ENCODE results near the gene ELAVL2. TPM values are rescaled to one million over a fixed set of nuclear protein-coding genes. Genes with fewer than 3 reads are reported as not detected.

Gene ELAVL2
- total RNA-seq, 1 experiment from 2014 or later: 0.18 TPM

GRCh38 chr9:23721466-23721865 lies 104.6 kb downstream of the ELAVL2 start:
- no peaks in the 10 kb centered on the region for H3K4me1 ChIP-seq
- Mint-ChIP-seq H3K4me3 (ENCODE audit: unreplicated experiment) (no peak overlapping the region), H3K36me3 (ENCODE audit: insufficient read depth, unreplicated experiment) (no peaks in the 10 kb centered on the region), H3K4me1 (ENCODE audit: low read depth, unreplicated experiment) (no peaks in the 10 kb centered on the region), H3K9me3 (ENCODE audit: unreplicated experiment) (no peaks in the 10 kb centered on the region), H3K27me3 (ENCODE audit: insufficient read depth, unreplicated experiment) (peaks cover 2% of the 10 kb centered on the region), H3K27ac (ENCODE audit: unreplicated experiment) (no peak overlapping the region)
- intact Hi-C loops (cut with micrococcal nuclease; ENCODE audit: unreplicated experiment): no loop called here
- ChIA-PET POLR2A (no interaction called here), CTCF (no interaction called here)
- DNase-seq: no peak
- no peaks in the 10 kb centered on the region for H3K27me3 ChIP-seq (replicated peaks; ENCODE audit: control insufficient read depth, insufficient read depth, low read length)
- TF ChIP-seq, protein P1, sequence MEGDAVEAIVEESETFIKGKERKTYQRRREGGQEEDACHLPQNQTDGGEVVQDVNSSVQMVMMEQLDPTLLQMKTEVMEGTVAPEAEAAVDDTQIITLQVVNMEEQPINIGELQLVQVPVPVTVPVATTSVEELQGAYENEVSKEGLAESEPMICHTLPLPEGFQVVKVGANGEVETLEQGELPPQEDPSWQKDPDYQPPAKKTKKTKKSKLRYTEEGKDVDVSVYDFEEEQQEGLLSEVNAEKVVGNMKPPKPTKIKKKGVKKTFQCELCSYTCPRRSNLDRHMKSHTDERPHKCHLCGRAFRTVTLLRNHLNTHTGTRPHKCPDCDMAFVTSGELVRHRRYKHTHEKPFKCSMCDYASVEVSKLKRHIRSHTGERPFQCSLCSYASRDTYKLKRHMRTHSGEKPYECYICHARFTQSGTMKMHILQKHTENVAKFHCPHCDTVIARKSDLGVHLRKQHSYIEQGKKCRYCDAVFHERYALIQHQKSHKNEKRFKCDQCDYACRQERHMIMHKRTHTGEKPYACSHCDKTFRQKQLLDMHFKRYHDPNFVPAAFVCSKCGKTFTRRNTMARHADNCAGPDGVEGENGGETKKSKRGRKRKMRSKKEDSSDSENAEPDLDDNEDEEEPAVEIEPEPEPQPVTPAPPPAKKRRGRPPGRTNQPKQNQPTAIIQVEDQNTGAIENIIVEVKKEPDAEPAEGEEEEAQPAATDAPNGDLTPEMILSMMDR (IDR thresholded peaks at IDR 0.05; ENCODE audit: insufficient read depth in 1 of 2, low read depth in 1 of 2, low read length in 1 of 2, severe bottlenecking in 1 of 2, unreplicated experiment in 1 of 2): no peak
- H3K9me3 ChIP-seq: no peaks in the 10 kb centered on the region
- no peaks in the 10 kb centered on the region for H3K36me3 ChIP-seq (ENCODE audit: control insufficient read depth, insufficient read depth, low read length)
- H3K4me3 ChIP-seq (ENCODE audit: low read depth, low read length): no peak overlapping the region
- no TSS peak for BruUV-seq (replicated peaks)

GRCh38 chr9:23717505-23717904 lies 108.5 kb downstream of the ELAVL2 start:
- peaks cover 2% of the 10 kb centered on the region for H3K27me3 Mint-ChIP-seq (ENCODE audit: insufficient read depth, unreplicated experiment)
- H3K27ac Mint-ChIP-seq (ENCODE audit: unreplicated experiment): no peak overlapping the region
- Histone ChIP-seq H3K9me3 (no peaks in the 10 kb centered on the region), H3K4me3 (ENCODE audit: low read depth, low read length) (no peak overlapping the region), H3K4me1 (no peaks in the 10 kb centered on the region), H3K27me3 (replicated peaks; ENCODE audit: control insufficient read depth, insufficient read depth, low read length) (no peaks in the 10 kb centered on the region), H3K36me3 (ENCODE audit: control insufficient read depth, insufficient read depth, low read length) (no peaks in the 10 kb centered on the region)
- TF ChIP-seq, protein P1 (IDR thresholded peaks at IDR 0.05; ENCODE audit: insufficient read depth in 1 of 2, low read depth in 1 of 2, low read length in 1 of 2, severe bottlenecking in 1 of 2, unreplicated experiment in 1 of 2): no peak
- CTCF ChIA-PET: no interaction called here
- intact Hi-C loops (cut with micrococcal nuclease; ENCODE audit: unreplicated experiment): no loop called here
- no peaks in the 10 kb centered on the region for H3K36me3 Mint-ChIP-seq (ENCODE audit: insufficient read depth, unreplicated experiment)
- H3K9me3 Mint-ChIP-seq (ENCODE audit: unreplicated experiment): no peaks in the 10 kb centered on the region
- BruUV-seq (replicated peaks): no TSS peak
- POLR2A ChIA-PET: no interaction called here
- H3K4me3 Mint-ChIP-seq (ENCODE audit: unreplicated experiment): no peak overlapping the region
- DNase-seq: no peak
- no peaks in the 10 kb centered on the region for H3K4me1 Mint-ChIP-seq (ENCODE audit: low read depth, unreplicated experiment)

DNA sequence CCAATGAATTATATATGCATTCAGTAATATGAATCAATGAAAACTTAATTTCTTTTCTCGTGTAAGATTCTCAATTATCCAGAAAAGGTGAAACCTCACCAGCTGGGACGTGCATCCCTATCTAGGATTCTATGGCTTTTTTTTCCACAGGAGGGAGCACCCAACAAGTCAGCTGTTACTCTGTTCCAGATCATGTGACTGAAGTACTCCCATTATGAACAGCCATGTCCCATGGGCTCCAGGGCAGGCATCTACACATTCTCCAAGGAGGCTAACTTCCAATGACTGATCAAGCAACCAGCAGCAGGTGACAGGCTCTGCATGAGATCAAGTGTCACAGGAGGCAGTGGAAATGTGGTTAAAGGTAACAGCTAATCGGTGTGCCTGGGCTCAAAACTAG lies 118.8 kb downstream of the ELAVL2 start:
- H3K36me3 ChIP-seq (ENCODE audit: control insufficient read depth, insufficient read depth, low read length): no peaks in the 10 kb centered on the region
- BruUV-seq (replicated peaks): no TSS peak
- H3K4me1 ChIP-seq: no peaks in the 10 kb centered on the region
- intact Hi-C loops (cut with micrococcal nuclease; ENCODE audit: unreplicated experiment): no loop called here
- no peaks in the 10 kb centered on the region for H3K9me3 ChIP-seq
- no peaks in the 10 kb centered on the region for H3K27me3 Mint-ChIP-seq (ENCODE audit: insufficient read depth, unreplicated experiment)
- H3K27ac Mint-ChIP-seq (ENCODE audit: unreplicated experiment): no peak overlapping the region
- no peaks in the 10 kb centered on the region for H3K36me3 Mint-ChIP-seq (ENCODE audit: insufficient read depth, unreplicated experiment)
- DNase-seq: no peak
- H3K27me3 ChIP-seq (replicated peaks; ENCODE audit: control insufficient read depth, insufficient read depth, low read length): no peaks in the 10 kb centered on the region
- TF ChIP-seq, protein P1 (IDR thresholded peaks at IDR 0.05; ENCODE audit: insufficient read depth in 1 of 2, low read depth in 1 of 2, low read length in 1 of 2, severe bottlenecking in 1 of 2, unreplicated experiment in 1 of 2): no peak
- no peaks in the 10 kb centered on the region for H3K9me3 Mint-ChIP-seq (ENCODE audit: unreplicated experiment)
- CTCF ChIA-PET: no interaction called here
- POLR2A ChIA-PET: no interaction called here
- no peaks in the 10 kb centered on the region for H3K4me1 Mint-ChIP-seq (ENCODE audit: low read depth, unreplicated experiment)
- H3K4me3 ChIP-seq (ENCODE audit: low read depth, low read length): no peak overlapping the region
- H3K4me3 Mint-ChIP-seq (ENCODE audit: unreplicated experiment): no peak overlapping the region

All from Caco-2 (cell line).